HG02798 (cell line): Measurements from ENCODE around the gene C19orf38.

Source experiments
- ATAC-seq: cut with Tn5 transposase; IDR thresholded peaks from one replicate; pipeline ENCODE4 v1.9.1; 2021; ENCODE audit warnings: mild to moderate bottlenecking; ENCODE audit not compliant: unreplicated experiment, poor library complexity

The C19orf38 gene

GRCh38 chr19:10896851-10897526 lies 48.8 kb downstream of the C19orf38 start:
- no peak for ATAC-seq

GRCh38 chr19:10898633-10899032 lies 50.4 kb downstream of the C19orf38 start:
- ATAC-seq, result no peak

DNA sequence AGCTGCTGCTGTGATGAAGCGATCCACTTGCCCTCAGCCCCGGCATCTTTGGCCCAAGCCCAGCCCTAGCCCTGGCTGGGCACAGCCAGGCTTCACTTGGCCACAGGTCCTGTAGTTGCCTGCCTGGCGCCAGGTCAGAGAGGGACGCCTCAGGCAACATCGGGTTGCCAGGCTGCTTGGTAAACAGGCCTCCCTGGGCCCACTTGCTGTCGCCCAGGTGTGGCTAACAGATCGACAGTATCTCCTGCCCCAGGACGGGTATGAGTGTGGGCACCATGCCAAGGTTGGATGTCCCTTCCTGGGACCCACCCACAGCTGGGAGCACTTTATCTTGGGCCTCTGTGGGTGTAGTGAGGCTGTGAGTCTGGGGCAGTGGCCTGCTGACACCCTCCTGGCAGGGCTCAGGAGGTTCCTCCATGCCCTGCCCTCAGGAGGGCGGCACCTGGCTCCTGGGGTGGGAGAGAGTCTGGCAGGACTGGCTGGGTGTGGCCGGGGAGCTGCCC lies 51.0 kb downstream of the C19orf38 start:
- no peak for ATAC-seq

DNA sequence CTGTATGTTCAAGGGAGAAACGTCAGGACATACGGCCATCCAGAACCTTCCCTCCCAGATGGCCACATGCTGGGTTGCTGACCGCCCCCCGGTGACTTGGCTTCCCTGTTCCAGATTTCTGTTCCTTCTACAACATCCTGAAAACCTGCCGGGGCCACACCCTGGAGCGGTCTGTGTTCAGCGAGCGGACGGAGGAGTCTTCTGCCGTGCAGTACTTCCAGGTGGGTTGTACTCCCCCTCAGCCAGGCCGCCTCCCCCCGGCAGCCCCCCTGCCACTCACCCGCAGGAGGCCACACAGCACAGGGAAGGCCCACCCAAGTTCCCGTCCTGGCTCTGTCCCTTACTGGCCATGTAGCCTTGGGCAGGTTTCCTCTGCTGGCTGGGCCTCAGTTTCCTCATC lies 59.7 kb downstream of the C19orf38 start:
- ATAC-seq, result no peak

GRCh38 chr19:10908380-10908960 lies 60.3 kb downstream of the C19orf38 start:
- no peak for ATAC-seq

GRCh38 chr19:10911579-10912363 lies 63.6 kb downstream of the C19orf38 start:
- no peak for ATAC-seq

DNA sequence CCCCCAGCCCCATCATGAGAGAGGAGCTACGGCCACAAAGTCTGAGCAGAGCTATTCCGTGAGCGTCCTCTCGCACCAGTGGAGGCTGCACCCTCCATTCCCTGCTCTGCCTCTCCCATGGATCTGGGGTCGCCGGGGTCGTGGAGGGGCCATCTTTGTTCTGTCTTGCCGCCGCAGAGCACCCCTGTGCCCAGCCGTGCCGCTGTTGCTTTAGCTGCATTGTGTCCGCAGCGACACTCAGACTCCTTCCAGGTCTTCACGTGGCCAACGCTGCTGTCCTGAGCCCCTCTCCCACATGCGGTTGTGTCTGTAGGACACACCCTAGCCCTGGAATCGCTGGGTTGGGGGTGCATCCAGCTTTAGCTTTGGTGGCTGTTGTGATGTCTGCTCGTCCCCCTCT lies 64.4 kb downstream of the C19orf38 start:
- ATAC-seq, result no peak

- ATAC-seq, result no peak
These were observed 65.6 kb downstream of the C19orf38 start for GRCh38 chr19:10913716-10914340.

GRCh38 chr19:10915130-10916091 lies 67.2 kb downstream of the C19orf38 start:
- ATAC-seq, result no peak

- no peak for ATAC-seq
These were observed 68.4 kb downstream of the C19orf38 start for GRCh38 chr19:10916602-10917001.

DNA sequence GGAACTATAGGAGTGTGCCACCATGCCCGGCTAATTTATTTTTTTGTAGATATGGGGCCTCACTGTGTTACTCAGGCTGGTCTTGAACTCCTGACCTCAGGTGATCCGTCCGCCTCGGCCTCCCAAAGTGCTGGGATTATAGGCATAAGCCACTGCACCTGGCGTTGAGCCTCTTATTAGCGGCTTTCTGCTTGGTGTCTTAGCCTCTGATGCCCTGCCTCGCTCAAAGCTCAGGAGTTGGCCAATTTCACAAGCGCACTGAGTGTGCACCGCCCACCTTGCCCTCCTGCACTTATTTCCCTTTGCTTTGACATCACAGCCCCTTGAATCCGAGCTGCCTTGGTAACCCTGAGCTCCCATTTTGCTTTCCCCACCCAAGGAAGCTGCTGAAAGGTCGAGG lies 70.1 kb downstream of the C19orf38 start:
- ATAC-seq, result no peak
